NCI-H1694 treated with DMSO at 0.1 percent for 48 hours (cell line): ENCODE data around the gene SFXN5.
"Not testable (repeated sequence)": the region's sequence is repeated elsewhere in the genome, so short reads cannot be mapped to it uniquely, and the experiment has no call there.

Experiments used
- DNase-seq: peaks from one replicate; lab custom pipeline; 2025; lab: John Stamatoyannopoulos, UW

Gene SFXN5

DNA sequence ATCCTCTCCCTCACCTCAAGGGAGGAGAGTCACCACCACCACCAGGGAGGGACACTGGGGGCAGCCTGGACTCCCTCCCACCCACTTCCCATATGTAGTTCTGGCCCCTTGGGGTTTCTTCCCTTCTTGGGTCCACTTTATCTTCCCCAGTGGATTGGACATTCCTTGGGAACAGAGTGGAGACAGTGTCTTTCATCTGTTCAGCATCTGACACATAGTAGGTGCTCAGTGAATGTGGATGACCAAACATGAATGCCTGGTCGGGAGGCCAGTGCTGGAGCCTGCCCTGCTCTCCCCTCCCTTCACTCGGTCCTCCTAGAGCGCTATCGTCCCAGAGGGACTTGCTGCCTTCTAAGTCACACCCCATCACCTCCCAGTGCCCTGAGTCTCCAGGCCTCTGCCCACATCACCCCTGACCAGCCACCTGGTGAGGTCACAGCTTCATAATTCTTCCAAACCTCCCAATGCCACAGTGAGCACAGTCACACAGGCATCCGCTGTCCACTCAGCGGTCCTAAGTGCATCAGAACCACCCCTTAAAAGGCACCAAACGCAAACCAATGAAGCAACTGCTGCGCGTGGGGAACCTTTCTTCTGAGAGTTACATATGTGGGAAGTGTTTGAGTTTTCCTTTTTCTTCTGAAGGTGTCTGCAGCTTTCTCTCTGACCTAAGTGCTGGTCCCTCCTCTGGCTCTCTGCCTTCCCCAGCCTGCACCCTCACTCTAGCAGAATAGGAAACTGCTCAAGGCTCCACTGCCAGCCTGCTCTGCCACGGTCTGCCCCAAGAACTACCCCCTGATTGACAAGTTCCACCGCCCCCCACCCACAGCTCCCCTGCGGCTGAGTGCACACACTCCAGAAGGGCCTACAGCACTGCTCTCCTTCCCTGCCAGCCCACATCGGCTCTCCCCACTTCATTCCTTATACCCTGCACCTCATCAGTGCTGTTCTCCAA lies 7.2 kb upstream of the SFXN5 start:
- DNase-seq, result no peak

DNA sequence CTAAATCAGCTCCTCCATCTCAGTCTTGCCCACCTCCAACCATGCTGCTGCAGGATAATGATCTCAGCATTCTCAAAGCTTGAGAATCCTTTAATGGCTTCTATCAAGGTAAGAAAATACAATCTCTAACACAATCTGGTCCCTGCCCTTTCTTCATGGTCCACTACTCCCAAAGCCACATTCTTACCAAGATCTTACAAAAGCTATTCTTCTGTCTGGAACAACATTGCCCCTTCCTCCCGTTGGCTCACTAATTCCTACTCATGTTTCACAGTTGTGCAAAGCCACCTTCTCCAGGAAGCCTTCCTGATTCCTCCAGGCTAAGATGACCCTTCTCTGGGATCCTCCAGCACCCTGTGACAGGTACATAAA lies 5.9 kb upstream of the SFXN5 start:
- DNase-seq, result no peak

DNA sequence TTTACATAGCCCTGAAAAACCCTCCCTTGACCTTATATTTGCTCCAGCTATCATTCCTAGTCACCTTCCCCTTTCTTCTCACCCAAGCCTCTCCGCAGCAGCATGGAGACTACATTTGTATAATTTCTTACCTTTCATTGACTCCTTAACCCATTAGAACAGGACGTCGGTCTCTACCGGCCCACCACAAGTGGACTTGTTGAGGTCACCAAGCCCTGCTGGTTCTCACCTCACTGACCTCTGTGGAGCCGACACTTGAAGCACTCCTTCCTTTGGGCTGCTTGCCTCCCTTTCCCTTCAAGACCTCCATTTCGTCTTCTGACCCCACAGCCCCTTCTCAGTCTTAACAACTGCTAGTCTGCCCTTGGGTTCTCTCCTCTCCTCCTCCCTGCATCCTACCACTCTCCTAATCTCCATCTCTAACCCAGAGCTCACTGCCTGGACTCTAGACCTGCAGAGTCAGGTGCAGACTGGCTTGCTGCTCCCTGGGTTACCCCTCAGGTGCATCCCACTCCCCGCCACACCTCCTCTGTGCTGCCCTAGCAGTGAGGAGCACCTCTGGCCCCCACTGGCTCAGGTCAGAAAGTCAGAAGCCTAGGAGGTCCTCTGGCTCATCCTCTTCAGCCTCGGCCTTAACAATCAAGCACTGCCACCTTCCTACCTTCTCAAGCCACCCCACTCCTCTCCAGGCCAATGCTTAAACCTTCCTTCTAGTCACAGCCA lies 5.3 kb upstream of the SFXN5 start:
- no peak for DNase-seq

GRCh38 chr2:73075477-73076373 lies 4.2 kb upstream of the SFXN5 start:
- no peak for DNase-seq

- DNase-seq, result no peak
Measured at GRCh38 chr2:73074110-73075069, 2.9 kb upstream of the SFXN5 start.

- DNase-seq, result no peak
Measured at GRCh38 chr2:73072416-73072815, 904 bp upstream of the SFXN5 start.

GRCh38 chr2:73072129-73072395 lies 550 bp upstream of the SFXN5 start:
- no peak for DNase-seq

DNA sequence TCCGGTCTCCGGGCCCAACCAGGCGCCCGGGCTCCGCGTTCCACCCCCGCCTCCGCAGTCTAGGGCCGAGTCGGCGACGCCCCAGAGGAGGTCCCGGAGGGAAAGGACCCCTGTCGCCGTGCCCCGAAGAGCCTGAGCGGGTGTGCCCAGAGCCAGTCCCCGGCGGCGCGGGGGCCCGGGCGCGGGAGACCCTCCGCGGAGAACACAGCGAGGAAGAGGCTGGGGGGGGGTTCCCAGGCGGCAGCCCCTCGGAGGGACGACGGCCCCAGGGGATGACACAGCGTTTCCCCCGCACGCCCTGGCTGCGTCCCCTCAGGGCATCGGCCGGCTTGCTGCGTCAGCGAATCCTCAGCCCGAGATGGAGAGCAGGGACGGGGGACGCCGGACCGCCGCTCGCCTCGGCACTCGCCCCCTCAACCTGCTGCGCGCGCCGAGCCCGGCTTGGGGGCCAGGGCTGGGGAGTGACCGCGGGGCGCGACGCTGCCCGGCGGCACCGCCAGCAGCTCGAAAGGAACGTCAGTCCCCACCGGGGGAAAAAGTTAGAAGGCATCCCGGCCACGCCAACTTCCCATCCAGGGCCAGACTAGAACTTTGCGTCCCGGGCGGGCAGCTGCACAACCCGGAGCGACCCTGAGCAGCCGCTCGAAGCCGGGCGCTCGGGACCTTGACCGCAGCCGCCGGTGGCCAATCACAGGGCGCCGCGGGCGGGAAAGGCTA lies 711 bp downstream of the SFXN5 start:
- DNase-seq, result no peak

- no peak for DNase-seq
Measured at GRCh38 chr2:73069855-73070642, 1.5 kb downstream of the SFXN5 start.

DNA sequence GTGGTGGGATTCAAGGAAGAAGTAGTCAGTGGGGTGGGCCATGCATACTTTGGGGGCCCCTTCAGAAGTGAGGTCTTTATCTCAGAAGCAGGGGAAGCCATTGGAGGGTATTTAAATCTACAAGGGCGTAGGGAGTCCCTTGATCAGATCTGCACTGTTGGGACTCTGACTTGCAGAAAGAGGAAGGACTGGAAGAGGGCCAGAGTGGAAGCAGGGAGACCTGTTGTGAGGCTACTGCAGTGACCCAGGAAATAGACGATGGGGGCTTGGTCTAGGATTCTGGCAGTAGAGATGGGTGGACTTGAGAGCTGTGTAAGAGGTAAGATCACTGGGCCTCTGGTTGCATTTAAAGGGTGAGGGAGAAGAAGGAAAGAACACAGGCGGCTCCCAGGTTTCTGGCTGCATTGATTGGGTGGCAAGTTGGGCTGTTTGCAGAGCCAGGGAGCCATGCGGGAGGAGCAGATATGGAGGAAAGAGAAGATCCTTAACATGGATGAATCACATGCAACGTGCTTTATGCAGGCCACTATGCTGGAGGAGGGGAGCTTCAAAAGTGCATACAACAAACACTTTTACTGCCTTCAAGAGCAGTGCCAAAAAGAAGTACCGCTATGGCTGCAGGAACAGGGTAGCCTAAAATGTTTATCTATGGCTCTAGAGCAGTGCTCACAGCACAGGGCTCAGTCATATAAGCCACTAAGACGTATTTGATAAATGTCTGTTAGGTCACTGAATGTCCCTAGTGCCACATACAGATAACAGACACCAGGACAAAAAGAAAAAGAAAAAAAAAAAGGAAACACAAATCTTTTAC lies 2.3 kb downstream of the SFXN5 start:
- DNase-seq, result no peak

GRCh38 chr2:73068147-73068546 lies 3.4 kb downstream of the SFXN5 start:
- DNase-seq, result no peak

DNA sequence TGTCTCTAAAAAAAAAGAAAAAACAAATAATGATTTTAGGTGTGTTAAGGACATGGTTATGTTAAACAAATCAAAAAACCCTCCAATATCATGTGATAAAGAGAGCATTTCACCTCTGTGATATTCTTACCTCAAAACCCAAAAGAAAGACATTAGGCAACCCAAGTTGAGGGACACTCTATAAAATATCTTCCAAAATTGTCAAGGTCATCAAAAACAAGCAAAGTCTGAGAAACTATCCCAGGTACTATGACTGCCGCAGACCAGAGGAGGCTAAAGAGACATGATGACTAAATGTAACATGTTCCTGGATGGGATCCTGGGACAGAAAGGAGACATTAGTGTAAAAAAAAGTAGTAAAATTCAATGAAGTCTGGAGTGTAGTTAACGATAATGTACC lies 4.5 kb downstream of the SFXN5 start:
- DNase-seq, result no peak

GRCh38 chr2:73065070-73065469 lies 6.4 kb downstream of the SFXN5 start:
- not testable (repeated sequence) for DNase-seq

DNA sequence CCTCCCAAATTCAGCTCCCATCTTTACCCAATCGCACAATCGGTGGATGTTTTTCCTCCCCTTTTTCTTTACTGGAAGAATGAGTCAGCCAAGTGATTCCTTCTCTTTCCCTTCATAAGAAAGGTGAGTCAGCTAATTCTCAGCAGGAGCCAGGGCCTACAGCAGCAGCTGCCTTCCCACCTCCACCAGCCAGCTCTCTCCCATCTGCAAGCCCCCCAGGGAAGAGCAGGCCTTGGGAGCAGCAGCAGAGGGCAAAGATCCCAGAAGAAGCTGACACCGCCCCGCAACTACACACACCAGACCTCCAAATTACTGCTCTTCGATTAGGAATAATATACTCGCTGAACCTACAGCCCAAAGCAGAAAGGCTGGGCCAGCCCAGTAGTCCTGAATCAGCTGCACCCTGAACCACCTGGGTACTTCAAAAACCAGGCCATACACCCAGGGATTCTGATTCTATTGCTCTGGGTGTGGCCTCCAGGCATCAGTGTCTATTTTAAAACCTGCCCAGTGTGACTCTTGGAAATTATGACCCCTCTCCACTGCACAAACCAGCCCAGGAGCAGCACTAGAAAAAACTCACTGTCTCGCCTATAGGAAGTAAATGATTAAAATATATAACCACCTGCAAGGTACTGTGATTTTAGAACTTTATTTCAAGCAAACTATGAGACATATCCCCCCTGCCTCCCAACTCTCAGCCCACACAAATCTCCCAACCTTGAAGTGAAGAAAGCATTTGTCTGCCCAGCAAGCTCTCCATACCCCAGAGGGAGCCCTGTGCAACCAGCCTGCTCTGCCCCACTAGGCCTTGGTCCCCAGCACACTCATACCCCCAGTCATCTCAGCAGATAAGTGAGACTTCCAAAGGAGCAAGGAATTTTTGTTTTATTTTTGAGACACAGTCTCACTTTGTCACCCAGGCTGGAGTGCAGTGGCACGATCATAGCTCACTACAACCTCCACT lies 7.3 kb downstream of the SFXN5 start:
- no peak for DNase-seq

- DNase-seq, result no peak
Measured at GRCh38 chr2:73063472-73063871, 8.0 kb downstream of the SFXN5 start.

DNA sequence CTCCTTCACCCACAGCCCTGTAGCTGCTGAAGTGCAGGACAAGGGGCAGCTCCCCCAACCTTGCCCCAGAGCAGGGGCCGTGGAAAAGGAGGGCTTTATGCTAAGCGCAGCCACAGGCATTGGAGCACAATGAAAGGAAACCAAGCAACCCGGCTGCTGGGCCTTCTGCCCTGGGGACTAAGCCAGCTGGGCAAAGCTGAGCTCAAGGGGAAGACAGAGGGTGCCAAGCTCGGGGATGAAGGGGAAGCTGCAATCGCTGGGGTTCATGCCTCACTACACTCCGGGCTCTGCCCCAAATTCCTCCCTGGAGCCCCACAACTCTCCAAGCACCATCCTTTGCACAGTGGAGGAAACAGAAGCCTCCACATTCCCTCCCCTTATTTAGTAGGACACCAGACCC lies 12.4 kb downstream of the SFXN5 start:
- no peak for DNase-seq

GRCh38 chr2:73054980-73055379 lies 16.5 kb downstream of the SFXN5 start:
- DNase-seq, result no peak
